ENCODE data around the gene ANKS1B. TPM values are rescaled to one million over a fixed set of nuclear protein-coding genes. Genes with fewer than 3 reads are reported as not detected.

The ANKS1B gene
- total RNA-seq, 1 donor from 2014 or later: 5.6 TPM

- no peak for TF ChIP-seq CTCF (conservative IDR thresholded peaks at IDR 0.05)
- no peak for DNase-seq (ENCODE audit: low read depth, low spot score)
- Mint-ChIP-seq H3K4me1 (peaks cover 4% of the 10 kb centered on the region), H3K27ac (ENCODE audit: unreplicated experiment) (no peak overlapping the region), H3K9me3 (no peaks in the 10 kb centered on the region), H3K36me3 (ENCODE audit: low read depth) (no peaks in the 10 kb centered on the region), H3K4me3 (no peak overlapping the region), H3K27me3 (ENCODE audit: low read depth) (no peaks in the 10 kb centered on the region)
Observed at GRCh38 chr12:98873776-98874175, 1111.0 kb downstream of the ANKS1B start.

GRCh38 chr12:98870504-98870903, 1114.2 kb downstream of the ANKS1B start:
- Mint-ChIP-seq H3K27me3 (ENCODE audit: low read depth) (no peaks in the 10 kb centered on the region), H3K4me3 (no peak overlapping the region), H3K4me1 (peaks cover 4% of the 10 kb centered on the region), H3K36me3 (ENCODE audit: low read depth) (no peaks in the 10 kb centered on the region), H3K27ac (ENCODE audit: unreplicated experiment) (no peak overlapping the region), H3K9me3 (no peaks in the 10 kb centered on the region)
- TF ChIP-seq CTCF (conservative IDR thresholded peaks at IDR 0.05): no peak
- no peak for DNase-seq (ENCODE audit: low read depth, low spot score)

GRCh38 chr12:98869886-98870503, 1114.7 kb downstream of the ANKS1B start:
- Mint-ChIP-seq H3K27ac (ENCODE audit: unreplicated experiment) (no peak overlapping the region), H3K4me1 (peaks cover 4% of the 10 kb centered on the region), H3K4me3 (no peak overlapping the region), H3K36me3 (ENCODE audit: low read depth) (no peaks in the 10 kb centered on the region), H3K9me3 (no peaks in the 10 kb centered on the region), H3K27me3 (ENCODE audit: low read depth) (no peaks in the 10 kb centered on the region)
- TF ChIP-seq CTCF (conservative IDR thresholded peaks at IDR 0.05): no peak
- DNase-seq (ENCODE audit: low read depth, low spot score): no peak

- Mint-ChIP-seq H3K27ac (ENCODE audit: unreplicated experiment) (no peak overlapping the region), H3K9me3 (no peaks in the 10 kb centered on the region), H3K27me3 (ENCODE audit: low read depth) (no peaks in the 10 kb centered on the region), H3K4me1 (peaks cover 4% of the 10 kb centered on the region), H3K4me3 (no peak overlapping the region), H3K36me3 (ENCODE audit: low read depth) (no peaks in the 10 kb centered on the region)
- DNase-seq (ENCODE audit: low read depth, low spot score): no peak
- no peak for TF ChIP-seq CTCF (conservative IDR thresholded peaks at IDR 0.05)
Observed at GRCh38 chr12:98868538-98868937, 1116.2 kb downstream of the ANKS1B start.

GRCh38 chr12:98868076-98868475, 1116.7 kb downstream of the ANKS1B start:
- H3K36me3 Mint-ChIP-seq (ENCODE audit: low read depth): no peaks in the 10 kb centered on the region
- no peak for DNase-seq (ENCODE audit: low read depth, low spot score)
- no peak for TF ChIP-seq CTCF (conservative IDR thresholded peaks at IDR 0.05)
- H3K4me1 Mint-ChIP-seq: peaks cover 8% of the 10 kb centered on the region
- no peaks in the 10 kb centered on the region for H3K27me3 Mint-ChIP-seq (ENCODE audit: low read depth)
- no peaks in the 10 kb centered on the region for H3K9me3 Mint-ChIP-seq
- no peak overlapping the region for H3K4me3 Mint-ChIP-seq
- no peak overlapping the region for H3K27ac Mint-ChIP-seq (ENCODE audit: unreplicated experiment)
